ENCODE data around the gene SCNM1.
A peak's percentile ranks its signal among the peaks of the same experiment; 100 is the strongest.
"Not testable (repeated sequence)": the region's sequence is repeated elsewhere in the genome, so short reads cannot be mapped to it uniquely, and the experiment has no call there.

The SCNM1 gene

GRCh38 chr1:151147132-151147503 lies 18.8 kb upstream of the SCNM1 start:
- no peak for DNase-seq

GRCh38 chr1:151147665-151148064 lies 18.3 kb upstream of the SCNM1 start:
- DNase-seq = no peak

DNA sequence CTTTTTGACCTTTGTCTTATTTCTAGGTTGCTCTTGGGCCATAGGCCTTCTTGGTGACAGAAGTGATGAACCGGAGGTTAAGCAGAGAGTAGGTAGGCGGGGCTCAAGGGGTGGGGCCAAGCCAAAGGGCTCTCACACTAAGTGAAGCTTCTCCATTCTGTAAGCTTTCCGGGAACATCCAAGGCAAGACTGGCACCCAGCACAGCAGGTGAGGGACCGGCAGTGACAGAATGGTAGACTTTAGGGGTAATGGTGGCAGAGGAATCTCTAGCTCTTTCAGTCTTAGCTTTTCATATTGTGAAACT lies 9.5 kb upstream of the SCNM1 start, which contains the start of gene TNFAIP8L2:
Gene TNFAIP8L2, plus strand, starts transcription at position 135 of the 305 bp plus-strand sequence. CDS start 2,049 bp downstream, outside the sequence.
- no peak for DNase-seq

- no peak for DNase-seq
Measured at GRCh38 chr1:151157067-151157531, 8.8 kb upstream of the SCNM1 start.

- no peak for DNase-seq
Measured at GRCh38 chr1:151158326-151158725, 7.6 kb upstream of the SCNM1 start.

GRCh38 chr1:151158751-151159251 lies 7.1 kb upstream of the SCNM1 start:
- DNase-seq = no peak

DNA sequence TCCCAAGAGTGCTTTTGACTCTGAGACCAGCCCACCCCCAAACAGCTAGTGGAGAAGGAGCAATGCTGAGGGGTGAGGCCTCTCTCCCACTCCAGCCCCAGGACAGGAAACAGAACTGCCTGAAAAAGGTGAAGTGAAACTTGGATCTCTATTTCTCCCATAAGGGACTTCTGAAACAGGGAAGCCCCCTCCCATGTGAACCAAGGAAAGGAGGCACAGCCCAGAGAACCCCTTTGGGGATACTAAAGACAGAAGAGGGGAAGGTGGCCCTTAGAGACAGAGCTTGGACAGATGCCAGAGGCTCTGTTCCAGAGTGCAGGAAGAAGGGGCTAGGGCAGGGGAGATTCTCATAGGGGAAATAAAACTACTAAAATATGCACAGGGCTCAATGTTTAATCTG lies 6.6 kb upstream of the SCNM1 start:
- DNase-seq = no peak

- DNase-seq = no peak
Measured at GRCh38 chr1:151164732-151165280, 1.1 kb upstream of the SCNM1 start.

- DNase-seq = no peak
Measured at GRCh38 chr1:151165281-151165737, 635 bp upstream of the SCNM1 start.

GRCh38 chr1:151166505-151166956 lies 587 bp downstream of the SCNM1 start:
- DNase-seq = no peak

GRCh38 chr1:151167116-151167515 lies 1.2 kb downstream of the SCNM1 start:
- DNase-seq = no peak

- DNase-seq = no peak
Measured at GRCh38 chr1:151171190-151171589, 5.2 kb downstream of the SCNM1 start.

GRCh38 chr1:151175041-151175741 lies 9.2 kb downstream of the SCNM1 start:
- no peak for DNase-seq

DNA sequence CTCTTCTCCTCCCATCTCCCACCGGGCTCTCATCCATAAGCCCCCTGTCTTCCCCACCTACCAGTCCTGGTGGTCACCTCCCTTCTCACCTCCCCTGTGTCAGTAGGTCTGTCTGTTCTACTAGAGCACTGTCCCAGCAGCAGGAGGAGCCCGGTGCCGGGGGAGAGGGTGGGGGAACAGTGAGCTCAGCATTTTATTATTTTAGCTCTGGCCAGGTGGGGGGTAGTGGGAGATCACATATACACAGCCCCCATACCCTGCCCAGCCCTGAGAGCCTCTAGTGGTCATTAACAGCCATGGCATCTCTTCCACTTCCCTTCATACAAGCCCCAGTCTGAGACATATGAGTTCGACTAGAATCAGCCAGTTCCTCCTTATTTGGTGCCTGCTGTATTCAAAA lies 9.9 kb downstream of the SCNM1 start, which contains the start of gene TMOD4:
Gene TMOD4, minus strand, starts transcription at position 119 of the 400 bp plus-strand sequence. CDS start 1,106 bp downstream, outside the sequence.
- DNase-seq = no peak

- DNase-seq = no peak
Measured at GRCh38 chr1:151176514-151177045, 10.6 kb downstream of the SCNM1 start.

GRCh38 chr1:151184211-151184610 lies 18.3 kb downstream of the SCNM1 start:
- no peak for DNase-seq

GRCh38 chr1:151187205-151187604 lies 21.3 kb downstream of the SCNM1 start:
- DNase-seq = no peak

- DNase-seq = not testable (repeated sequence)
Measured at GRCh38 chr1:151188667-151189066, 22.7 kb downstream of the SCNM1 start.

- peak; percentile 86 for DNase-seq
Measured at GRCh38 chr1:151189637-151190445, 23.9 kb downstream of the SCNM1 start, which contains the start of gene VPS72. VPS72 (minus strand) TSS chr1:151190197; CDS start chr1:151190121, 76 bp downstream.

DNA sequence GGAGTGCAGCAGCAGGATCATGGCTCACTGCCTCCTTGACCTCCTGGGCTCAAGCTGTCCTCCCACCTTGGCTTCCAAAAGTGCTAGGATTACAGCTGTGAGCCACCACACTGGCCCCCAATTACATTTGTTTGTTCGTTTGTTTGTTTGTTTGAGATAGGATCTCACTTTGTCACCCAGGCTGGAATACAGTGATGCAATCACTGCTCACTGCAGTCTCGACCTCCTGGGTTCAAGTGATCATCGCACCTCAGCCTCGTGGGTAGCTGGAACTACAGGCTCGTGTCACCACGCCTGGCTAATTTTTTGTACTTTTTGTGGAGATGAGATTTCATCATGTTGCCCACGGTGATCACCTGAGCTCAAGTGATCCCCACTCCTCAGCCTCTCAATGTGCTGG lies 26.1 kb downstream of the SCNM1 start:
- no peak for DNase-seq

DNA sequence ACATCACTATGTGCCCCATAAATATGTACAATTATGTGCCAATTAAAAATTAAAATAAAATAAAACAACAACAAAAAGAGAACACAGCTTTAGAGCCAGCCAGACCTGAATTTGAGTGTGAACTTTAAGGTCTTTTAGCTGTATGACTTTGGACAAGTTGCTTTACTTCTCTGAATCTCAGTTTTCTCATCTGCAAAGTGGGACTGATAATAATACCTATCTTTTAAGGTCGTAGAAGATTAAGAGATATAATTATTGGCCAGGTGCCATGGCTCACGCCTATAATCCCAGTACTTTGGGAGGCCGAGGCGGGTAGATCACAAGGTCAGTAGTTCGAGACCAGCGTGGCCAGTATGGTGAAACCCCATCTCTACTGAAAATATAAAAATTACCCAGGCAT lies 27.4 kb downstream of the SCNM1 start:
- DNase-seq = no peak

DNA sequence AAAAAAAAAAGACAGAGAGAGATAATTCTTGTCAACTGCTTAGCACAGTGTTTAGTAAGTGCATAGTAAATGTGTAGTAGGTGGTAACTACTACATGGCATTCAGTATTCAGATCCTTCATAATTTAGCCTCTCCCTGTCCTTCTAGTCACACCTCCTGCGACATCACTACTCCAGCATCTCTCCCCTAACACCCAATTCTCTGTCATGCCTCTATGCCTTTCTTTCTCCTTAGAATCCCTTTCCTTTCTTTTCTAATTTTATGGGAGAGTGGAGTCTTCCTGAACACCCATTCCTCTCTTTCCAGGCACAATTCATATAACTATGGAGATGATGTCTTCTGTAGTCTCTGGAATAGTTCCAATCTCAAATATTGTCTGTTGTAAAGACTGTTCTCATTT lies 27.9 kb downstream of the SCNM1 start:
- no peak for DNase-seq
